Astrocyte (in vitro differentiated cells and primary cell): ENCODE data around the gene ERVH48-1.
"Not testable (repeated sequence)": the region's sequence is repeated elsewhere in the genome, so short reads cannot be mapped to it uniquely, and the experiment has no call there.

Source experiments
- EZH2 ChIP-seq: IDR thresholded peaks from 2 replicates; pipeline ENCODE4 v1.6.1; 2012; ENCODE audit warnings: mild to moderate bottlenecking, low read length, inconsistent platforms; ENCODE audit not compliant: insufficient read depth
- TF ChIP-seq, protein P1 (sequence below): IDR thresholded peaks from 2 replicates; pipeline ENCODE4 v1.5.1; 2011; ENCODE audit warnings: low read depth, mild to moderate bottlenecking, inconsistent platforms, low read length, moderate library complexity; ENCODE audit not compliant: insufficient read depth

DNA sequence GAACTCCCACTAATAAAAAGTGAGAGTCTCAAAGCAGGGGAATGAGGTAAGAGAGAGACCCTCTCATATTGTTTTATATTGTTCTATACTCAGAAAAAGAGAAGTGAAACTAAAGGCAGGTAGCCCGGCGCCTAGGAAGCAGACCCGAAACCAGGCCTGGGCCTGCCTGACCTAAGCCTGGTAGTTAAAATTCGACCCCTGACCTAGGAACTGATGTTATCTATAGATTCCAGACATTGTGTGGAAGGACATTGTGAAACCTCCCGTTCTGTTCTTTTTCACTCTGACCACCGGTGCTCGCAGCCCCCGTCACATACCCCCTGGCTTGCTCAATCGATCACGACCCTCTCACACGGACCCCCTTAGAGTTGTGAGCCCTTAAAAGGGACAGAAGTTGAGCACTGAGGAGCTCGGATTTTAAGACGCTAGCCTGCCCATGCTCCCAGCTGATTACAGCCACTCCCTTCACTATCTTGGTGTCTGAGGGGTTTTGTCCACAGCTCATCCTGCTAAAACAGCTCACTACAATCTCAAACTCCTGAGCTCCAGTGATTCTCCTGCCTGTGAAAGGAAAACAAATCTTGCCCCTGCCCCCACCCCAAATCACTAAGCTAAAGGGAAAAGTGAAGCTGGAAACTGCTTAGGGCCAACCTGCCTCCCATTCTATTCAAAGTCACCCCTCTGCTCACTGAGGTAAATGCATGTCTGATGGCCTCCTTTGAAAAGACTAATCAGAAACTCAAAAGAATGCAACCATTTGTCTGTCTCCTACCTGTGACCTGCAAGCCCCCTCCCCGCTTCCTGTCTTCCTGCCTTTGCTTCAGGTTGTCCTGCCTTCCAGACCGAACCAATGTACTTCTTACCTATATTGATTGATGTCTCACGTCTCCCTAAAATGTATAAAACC is 11.9 kb upstream of the ERVH48-1 start:
- TF ChIP-seq, protein P1, sequence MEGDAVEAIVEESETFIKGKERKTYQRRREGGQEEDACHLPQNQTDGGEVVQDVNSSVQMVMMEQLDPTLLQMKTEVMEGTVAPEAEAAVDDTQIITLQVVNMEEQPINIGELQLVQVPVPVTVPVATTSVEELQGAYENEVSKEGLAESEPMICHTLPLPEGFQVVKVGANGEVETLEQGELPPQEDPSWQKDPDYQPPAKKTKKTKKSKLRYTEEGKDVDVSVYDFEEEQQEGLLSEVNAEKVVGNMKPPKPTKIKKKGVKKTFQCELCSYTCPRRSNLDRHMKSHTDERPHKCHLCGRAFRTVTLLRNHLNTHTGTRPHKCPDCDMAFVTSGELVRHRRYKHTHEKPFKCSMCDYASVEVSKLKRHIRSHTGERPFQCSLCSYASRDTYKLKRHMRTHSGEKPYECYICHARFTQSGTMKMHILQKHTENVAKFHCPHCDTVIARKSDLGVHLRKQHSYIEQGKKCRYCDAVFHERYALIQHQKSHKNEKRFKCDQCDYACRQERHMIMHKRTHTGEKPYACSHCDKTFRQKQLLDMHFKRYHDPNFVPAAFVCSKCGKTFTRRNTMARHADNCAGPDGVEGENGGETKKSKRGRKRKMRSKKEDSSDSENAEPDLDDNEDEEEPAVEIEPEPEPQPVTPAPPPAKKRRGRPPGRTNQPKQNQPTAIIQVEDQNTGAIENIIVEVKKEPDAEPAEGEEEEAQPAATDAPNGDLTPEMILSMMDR = not testable (repeated sequence)
- not testable (repeated sequence) for TF ChIP-seq EZH2
